GM21367 (cell line): ENCODE results near the gene CAPN9.

Source experiments
- ATAC-seq: cut with Tn5 transposase; IDR thresholded peaks from one replicate; pipeline ENCODE4 v1.9.1; 2021; ENCODE audit not compliant: unreplicated experiment

Gene CAPN9

DNA sequence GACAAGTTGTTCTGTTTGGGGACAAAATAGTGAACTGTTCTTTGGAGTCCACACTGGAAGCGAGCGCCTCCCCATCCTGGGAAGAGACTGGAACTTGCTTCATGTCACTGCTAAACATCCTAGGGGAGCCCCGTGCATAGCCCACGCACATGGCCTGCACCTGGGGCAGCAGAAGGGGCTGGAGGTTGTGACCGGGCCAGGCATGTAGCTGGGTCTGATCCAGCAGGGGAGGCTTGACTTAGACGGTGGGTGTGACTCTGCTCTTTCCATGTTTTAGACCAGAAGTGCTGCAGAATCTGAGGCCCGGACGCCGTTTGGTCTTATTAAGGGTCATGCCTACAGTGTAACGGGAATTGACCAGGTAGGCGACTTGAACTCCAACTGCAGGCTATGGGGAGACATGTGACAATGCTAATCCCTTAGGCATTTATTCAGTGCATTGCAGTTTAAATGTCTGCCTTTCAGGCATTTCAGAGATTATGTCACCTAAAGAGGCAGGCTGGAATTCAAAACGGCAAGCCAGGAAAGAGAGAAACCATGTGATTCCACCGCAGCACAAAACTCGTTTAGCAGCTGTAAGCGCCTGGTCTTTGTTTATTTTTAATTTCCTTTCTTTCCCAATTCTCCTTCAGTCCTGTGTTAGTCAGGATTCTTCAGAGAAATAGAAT lies 21.8 kb downstream of the CAPN9 start:
- ATAC-seq = no peak

DNA sequence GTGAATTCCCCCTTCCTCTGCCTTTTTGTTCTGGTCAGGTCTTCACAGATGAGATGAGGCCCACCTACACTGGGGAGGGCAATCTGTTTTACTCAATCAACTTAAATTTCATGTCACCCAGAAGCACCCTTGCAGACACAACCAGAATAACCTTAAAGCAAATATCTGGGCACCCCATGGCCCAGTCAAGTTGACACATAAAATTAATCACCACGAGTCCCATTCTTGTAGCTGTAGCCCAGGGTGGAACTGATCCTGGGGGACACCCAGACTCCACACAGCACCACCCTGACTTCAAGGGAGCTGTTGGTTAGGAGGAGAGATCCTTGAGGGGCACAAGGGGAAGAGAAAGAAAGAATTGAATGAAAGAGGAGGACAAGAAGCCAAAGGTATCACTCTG lies 23.1 kb downstream of the CAPN9 start:
- no peak for ATAC-seq

DNA sequence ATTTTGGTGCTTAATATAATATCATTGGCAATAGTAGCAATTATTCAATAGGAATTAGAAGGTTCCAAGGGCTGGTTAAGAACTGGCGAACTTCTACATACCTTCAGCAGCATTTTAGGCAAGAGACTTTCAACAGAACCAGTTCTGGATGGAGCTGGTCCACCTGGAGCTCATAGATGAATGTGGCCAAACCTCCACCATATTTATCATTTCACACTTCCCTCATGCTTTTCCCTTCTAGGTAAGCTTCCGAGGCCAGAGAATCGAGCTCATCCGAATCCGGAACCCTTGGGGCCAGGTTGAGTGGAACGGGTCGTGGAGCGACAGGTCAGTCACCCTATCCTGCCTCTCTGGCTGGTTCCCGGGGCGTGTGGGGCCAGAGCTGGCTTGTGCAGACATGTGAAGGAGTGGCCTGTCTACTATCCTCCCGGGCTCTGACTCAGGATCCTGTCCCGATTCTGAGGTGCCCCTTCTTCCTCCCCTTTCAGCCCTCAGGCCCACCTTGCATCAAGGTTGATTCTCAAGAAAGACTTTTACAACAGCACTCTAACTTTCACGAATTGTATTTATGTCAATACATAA lies 24.7 kb downstream of the CAPN9 start:
- no peak for ATAC-seq

DNA sequence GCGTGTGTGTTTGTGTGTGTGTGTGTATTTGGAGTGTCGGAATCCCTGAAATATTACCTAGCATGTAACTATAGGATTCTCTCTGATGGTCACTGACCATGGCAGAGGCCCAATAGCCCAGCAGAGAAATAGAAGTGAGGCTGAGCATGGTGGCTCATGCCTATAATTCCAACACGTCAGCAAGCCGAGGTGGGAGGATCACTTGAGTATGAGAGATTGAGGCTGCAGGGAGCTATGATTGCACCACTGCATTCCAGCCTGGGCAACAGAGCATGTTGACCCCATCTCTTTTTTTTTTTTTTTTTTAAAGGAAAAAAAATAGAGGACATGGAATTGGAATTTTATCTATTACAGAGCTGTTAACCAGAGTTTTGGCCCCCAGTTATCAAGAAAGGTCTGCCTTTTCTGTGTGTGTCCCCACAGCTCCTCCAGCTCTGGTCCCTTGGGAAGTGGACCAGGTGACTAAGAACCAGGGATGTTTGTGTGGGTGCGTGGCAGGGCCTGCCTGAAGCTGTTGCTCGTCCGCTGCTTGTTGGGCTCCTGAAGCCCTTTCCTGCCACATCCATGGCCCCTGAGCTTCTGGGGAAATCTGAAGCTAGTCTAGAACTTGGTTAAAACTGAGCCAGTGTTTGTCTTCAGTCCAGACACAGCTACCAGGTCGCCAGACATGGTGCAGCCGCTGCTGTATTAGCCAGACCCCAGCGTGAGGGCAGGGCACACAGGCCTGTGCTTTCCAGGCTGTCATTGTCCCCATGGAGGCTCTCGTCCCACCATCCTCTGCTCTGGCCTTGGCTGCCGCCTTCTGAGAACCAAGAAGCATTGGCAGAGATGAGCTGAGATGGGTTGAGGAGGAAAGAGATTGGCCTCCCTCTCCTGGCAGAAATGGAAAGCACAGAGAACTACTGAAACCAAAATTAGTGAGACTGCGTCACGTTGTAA lies 25.5 kb downstream of the CAPN9 start:
- no peak for ATAC-seq

DNA sequence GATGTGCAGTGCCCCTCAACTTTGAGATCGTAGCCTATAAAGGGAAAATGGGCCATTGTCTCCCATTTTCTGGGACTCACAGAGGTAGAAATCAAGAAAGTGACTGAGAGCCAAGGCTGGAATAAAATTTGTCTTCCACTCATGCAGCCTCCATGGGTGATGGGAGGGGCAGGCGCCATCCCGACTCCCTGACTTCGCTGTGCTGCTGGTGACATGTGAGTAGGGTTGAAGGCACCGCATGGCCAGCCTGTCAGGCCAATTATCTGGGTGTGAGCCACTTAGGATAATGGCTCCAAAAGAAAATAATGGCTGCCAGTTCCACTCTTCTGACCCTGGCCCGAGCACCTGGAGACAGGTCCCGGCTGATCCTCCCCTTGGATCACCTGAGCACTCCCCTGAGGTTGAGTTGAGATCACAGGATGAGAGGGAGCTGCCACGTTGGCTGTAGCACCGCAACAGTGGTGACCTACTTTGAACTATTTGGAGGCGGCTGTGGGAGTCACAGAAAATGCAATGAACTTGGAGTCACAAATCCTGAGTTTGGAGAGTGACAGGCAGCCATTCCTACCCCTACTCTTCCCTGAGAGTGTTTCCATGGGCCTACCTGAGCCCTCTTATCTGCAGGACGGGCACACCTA lies 26.3 kb downstream of the CAPN9 start:
- ATAC-seq = no peak

DNA sequence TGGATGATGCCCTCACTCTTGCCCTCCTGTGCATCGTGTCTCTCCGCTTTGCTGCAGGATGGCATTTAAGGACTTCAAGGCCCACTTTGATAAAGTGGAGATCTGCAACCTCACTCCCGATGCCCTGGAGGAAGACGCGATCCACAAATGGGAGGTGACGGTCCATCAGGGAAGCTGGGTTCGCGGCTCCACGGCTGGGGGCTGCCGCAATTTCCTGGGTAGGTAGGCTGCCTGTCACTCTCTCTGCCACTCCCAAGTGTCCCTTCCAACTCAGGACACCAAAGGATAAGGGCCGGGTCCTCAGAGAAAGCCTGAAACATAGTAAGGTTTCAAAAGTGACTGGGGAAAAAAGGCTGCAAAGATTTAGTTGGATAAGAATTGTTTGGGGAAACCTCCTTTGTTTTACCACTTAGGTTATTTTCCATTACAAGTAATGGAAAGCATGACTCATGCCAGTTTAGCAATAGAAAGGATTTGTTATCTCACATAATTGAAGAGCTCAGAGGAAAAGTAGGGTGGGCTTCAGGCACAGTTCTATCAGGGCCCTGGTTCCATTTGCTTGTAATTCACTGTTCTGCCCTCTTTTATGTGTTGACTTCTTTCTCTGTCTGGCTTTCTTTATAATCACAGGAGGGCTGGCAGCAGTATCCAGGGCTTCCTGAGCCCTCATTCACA lies 31.9 kb downstream of the CAPN9 start:
- no peak for ATAC-seq

DNA sequence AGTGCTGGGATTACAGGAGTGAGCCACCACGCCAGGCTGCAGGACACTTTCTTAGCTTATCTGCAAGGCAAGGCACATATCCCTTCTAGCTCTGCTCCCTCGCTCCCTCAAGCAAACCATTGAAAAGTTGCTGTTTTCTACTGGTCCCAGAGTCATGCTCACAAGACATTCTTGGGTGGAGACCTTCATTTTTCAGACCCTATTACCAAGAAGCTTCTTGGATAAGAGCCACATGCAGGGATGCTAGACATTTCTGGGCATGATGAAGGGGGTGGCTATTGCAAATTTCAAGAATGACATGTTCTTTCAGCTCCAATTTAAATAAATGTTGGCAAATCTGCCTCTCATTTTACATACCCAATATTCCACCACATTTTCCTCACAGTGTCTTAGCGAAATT lies 33.9 kb downstream of the CAPN9 start:
- no peak for ATAC-seq

DNA sequence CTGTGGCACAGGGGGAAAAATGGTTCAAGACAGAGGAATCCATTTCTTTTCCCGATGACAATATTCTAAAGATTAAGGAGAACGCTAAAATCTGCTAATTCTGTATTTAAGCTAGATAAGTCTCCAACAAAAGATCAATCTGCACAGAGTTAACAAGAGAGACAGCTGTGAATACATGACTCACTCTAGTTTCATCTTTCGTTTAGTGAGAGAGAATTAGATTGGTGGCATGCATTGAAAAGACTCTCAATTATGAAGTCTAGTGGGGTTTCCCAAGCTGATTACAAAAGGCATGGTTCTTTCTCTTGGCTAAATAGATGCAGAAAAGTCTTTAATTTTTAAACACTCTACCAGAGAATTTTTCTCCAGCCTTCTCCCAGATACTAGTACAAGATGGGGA lies 34.4 kb downstream of the CAPN9 start:
- no peak for ATAC-seq

DNA sequence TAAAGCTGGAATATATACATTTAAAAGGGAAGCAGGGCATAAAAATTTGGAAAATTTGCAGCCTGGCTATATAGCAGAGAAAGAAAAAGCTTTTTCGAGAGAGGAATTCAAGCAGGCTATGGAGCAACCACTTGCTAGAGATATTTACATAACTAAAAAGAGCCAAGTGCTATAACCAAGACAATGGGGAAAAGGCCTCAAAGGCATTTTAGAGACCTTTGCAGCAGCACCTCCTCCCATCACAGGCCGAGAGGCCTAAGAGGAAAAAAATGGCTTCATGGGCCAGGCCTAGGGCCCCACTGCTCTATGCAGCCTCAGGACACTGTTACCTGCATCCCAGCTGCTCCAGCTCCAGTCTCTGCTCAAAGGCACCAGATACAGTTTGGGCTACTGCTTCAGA lies 37.0 kb downstream of the CAPN9 start:
- ATAC-seq = no peak

DNA sequence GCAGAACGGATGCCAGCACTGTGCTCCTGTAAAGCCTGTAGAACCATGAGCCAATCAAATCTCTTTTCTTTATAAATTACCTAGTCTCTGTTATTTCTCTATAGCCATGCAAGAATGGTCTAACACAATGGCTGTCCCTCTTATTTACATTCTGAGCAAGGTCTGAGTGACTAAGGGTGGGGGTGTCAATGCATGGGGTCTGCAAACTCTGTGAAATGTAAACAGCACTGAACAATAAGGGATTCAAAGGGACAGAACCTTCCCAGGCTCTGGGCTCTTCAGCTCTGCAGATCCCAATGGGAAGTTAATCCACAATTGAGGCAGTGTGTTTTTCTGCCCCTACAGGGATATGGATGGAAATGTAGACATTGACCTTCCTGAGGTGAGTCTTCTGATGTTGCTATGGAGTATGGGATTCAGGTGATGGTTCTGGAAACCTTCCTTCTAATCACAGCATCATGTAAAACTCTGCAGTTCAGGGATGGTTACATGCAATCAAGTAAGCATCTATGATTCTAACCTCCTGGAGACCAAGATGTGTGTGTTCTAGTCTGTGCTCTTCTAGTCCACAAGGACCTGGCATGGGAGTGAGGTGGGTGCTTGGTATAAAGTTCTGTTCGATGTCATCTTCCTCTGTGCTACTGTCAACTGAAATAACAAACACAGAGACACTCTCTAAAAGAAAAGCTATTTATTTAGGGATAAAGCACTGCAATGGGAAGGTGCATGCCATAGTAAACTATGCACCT lies 38.6 kb downstream of the CAPN9 start:
- ATAC-seq = no peak

DNA sequence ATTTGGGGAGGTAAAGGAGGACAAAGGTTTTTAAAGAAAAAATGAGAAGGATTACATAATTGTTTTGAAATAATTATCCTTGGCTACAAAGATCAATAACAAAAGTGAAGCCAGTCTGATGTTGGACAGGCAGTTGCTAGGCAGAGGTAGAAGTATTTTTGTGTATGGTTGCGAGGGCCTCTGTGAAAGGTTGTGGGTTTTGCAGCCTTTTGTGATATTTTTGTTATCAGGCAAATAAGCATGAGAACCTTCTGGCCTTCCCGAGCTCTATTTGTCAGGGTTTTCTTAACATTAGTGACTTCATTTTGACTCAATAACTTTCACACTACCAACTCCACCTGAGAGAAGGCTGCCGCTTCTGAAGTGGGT lies 39.2 kb downstream of the CAPN9 start:
- ATAC-seq = no peak

DNA sequence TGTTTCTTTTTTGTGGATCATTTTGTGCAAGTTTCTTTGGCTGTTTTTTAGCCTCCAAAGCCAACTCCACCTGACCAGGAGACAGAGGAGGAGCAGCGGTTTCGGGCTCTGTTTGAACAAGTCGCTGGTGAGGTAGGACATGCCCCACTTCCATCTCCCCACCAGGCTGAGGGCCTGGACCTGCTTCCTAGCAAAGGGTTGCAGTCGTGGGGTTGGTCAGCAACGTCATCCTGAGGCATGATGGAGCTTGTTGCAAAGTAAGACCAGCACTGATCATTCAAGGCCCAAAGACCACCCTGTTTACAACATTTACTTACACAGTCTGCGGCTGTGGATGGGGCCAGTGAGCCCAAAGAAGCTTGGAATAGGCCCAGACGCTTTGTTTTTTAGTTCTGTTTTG lies 40.3 kb downstream of the CAPN9 start:
- ATAC-seq = no peak

DNA sequence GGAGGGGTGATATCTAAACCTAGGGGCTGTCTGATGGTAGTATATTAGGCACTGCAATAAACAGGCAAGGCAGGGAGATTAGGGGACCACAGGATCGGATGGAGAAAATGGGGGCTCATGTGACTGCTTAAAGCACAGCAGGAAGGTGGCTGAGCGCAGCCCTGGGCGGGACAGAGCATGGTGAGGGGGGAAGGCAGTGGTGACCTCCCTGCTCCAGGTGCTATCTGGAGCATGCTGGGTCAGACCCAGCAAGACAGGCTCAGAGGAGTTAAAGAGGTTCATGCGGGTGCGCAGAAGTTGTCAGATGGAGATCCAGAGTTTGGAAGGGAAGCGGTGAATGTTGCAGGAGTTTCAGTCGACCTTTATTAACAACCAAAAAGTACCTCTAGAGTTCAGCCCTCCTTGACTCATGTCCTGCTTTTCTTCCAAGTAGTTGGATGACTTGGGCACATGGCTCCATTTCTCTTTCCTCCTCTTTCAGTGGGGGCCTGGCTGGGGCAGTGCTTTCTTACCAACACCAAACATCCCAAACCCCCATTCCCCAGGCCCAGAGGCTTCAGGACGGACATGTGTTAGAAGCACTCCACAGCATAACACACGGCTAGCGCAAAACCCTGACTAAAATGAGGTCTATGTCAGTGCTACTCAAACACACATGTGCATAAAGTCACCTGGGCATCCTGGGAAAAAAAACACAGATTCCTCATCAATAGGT lies 41.5 kb downstream of the CAPN9 start:
- no peak for ATAC-seq

DNA sequence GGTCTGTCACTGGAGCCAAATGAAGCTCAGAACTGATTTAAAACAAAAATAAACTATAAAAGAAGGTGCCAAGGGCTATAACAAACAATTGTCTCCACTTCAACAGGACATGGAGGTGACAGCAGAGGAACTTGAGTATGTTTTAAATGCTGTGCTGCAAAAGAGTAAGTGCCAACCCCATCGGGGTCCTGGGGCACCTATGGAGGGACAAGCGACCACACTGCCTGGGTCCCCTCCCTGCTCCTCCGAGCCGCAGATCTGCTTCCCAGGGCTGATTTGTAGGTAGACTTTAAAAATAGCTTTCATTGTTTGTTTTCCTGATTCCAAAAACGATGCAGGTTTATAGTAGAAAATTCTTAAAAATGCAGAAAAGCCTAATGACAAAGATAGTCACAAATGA lies 42.8 kb downstream of the CAPN9 start:
- ATAC-seq = no peak

DNA sequence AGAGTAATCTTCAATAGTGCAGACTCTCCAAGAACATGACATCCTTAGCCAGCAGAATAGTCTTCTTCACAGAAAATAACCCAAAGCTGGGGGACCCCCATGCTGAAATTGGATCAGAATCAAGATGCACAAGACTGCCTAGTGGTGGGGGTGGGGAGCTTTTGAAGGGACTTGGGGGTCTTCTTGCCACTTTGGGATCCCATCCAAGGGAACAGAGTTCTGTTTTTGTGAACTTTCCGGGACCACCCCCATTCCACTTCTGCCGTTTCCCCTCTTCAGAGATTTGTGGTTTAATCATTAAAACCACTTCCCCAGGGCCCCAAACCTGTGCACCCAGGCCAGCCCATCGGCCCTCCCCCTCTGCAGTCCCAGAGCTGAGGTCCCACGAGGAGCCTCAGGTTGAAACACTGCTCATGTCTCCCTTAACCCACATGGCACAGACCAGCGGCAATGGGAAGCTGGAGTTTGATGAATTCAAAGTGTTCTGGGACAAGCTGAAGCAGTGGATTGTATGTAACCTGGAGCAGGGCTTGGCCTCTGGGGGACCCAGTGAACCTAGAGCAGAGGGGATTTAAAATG lies 44.9 kb downstream of the CAPN9 start:
- ATAC-seq = no peak

DNA sequence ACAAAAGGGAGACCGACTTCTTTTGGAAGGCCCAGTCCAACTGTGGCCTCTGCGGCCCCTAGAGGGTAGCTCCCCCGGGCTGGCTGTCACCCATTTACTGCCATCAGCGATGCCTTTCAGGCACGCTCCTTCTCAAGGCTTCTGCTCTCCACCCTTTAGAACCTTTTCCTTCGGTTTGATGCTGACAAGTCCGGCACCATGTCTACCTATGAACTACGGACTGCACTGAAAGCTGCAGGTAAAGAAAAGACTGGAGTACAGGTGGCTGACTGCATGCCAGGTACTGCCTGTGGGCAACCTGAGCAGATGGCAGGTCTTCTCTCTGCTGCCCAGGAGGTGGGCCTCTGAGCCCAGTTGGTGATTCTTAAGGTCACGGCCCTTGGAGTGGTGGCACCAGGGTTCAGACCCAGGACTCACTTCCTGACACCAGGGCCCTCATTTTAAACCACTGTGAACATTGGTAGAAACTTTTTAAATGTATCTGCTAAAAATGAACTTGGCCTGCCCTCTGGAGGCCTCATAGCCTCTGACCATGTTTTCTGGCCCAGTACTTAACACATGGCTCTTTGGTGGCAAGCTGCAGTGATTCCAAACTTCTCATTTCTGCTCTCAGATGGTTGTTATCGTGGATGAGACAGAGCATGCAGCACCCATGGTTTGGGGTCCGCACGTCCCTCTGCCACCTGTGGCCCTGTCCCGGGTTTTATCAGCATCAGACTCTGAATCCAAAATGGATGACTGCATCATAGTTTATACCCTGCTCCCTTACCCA lies 45.7 kb downstream of the CAPN9 start:
- ATAC-seq = no peak

DNA sequence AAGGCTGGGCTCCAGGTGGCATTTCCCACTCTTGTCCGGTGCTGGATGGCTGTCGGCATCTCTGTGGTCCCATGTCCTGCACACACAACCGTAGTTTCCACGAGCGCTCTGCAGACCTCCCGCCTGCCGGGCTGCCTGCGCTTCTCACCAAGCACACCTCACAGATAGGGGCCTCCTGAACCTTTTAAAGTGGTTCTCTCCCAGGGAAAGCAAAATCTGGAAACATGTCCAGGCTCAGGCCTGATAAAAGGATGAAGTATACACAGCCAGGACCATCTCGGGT lies 46.2 kb downstream of the CAPN9 start:
- ATAC-seq = no peak

DNA sequence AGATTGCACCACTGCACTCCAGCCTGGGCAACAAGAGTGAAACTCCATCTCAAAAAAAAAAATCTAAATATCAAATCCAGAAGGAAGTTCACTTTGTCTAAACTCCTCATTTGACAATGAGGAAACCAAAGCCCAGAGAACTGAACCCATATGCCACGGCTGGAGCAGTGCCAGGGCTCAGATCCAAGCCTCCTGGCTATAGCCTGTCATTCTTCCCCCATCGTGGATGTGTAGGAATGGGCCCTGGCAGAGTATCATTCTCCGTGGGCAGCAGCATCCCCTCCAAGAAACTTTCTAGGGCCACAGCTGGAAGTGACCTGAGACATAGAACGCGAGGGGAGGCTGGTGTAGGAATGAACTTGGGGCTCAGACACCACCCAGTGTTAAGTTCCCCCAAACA lies 47.2 kb downstream of the CAPN9 start:
- ATAC-seq = no peak
